Lower lobe of right lung (tissue), 2 donors: ENCODE data around the gene TLL2. TPM values are rescaled to one million over a fixed set of nuclear protein-coding genes. Genes with fewer than 3 reads are reported as not detected.

ENCODE experiments used
- ATAC-seq, 2 donors: fragments of 200-7000 bp; cut with Tn5 transposase; one replicate each; pipeline ENCODE4 v1.9.1; 2020 to 2022; ENCODE audit warnings: mild to moderate bottlenecking in 2 of 2, moderate library complexity in 2 of 2
- DNase-seq: peaks from one replicate; pipeline ENCODE4 v3.0.0-alpha.2; 2020
- H3K27ac ChIP-seq: fragments of 200-600 bp; one replicate; pipeline ENCODE4 v1.8.0; 2022
- H3K27me3 ChIP-seq: fragments of 200-600 bp; one replicate; pipeline ENCODE4 v1.8.0; 2022; ENCODE audit warnings: low read depth
- H3K36me3 ChIP-seq: fragments of 200-600 bp; one replicate; pipeline ENCODE4 v1.8.0; 2022; ENCODE audit warnings: mild to moderate bottlenecking
- H3K4me1 ChIP-seq: fragments of 200-600 bp; one replicate; pipeline ENCODE4 v1.8.0; 2022
- H3K4me3 ChIP-seq: fragments of 200-600 bp; one replicate; pipeline ENCODE4 v1.8.0; 2022; ENCODE audit warnings: mild to moderate bottlenecking
- H3K9me3 ChIP-seq: fragments of 200-600 bp; one replicate; pipeline ENCODE4 v1.8.0; 2022
- CTCF ChIP-seq: fragments of 200-600 bp; IDR thresholded peaks from one replicate; pipeline ENCODE4 v1.8.0; 2022; ENCODE audit warnings: antibody characterized with exemption, mild to moderate bottlenecking
- intact Hi-C: fragments of 100-400 bp; cut with DNase I; formaldehyde crosslinking; loops from one replicate; pipeline ENCODE4 v1.11.0; 2022
- total RNA-seq: library from RNA; stranded (reverse); fragmentation: NEBNext Ultra II Directional; extraction: Animal tissue kit (Norgen Biotek cat#: 25700); gene quantifications from one replicate; pipeline ENCODE4 v1.2.1, GENCODE V29; 2021
- donor health status: DM: no; HTN: yes; CAD: no; lungs with severe emphysema.

The TLL2 gene
- total RNA-seq, 1 donor from 2014 or later: not detected

GRCh38 chr10:96431211-96431970 lies 82.3 kb downstream of the TLL2 start:
- Histone ChIP-seq H3K27ac (no peak overlapping the region), H3K27me3 (peaks cover 11% of the 10 kb centered on the region), H3K4me3 (no peak overlapping the region), H3K9me3 (no peaks in the 10 kb centered on the region), H3K4me1 (no peaks in the 10 kb centered on the region), H3K36me3 (no peaks in the 10 kb centered on the region)
- no peak for ATAC-seq
- TF ChIP-seq CTCF: no peak
- intact Hi-C loops: no loop called here
- DNase-seq: no peak

GRCh38 chr10:96427291-96427690 lies 86.4 kb downstream of the TLL2 start:
- H3K36me3 ChIP-seq: no peaks in the 10 kb centered on the region
- H3K9me3 ChIP-seq: no peaks in the 10 kb centered on the region
- no peak overlapping the region for H3K27ac ChIP-seq
- intact Hi-C loops: no loop called here
- ATAC-seq: no peak
- no peak for TF ChIP-seq CTCF
- no peak for DNase-seq
- H3K4me1 ChIP-seq: no peaks in the 10 kb centered on the region
- H3K4me3 ChIP-seq: no peak overlapping the region
- peaks cover 11% of the 10 kb centered on the region for H3K27me3 ChIP-seq

- H3K4me3 ChIP-seq: no peak overlapping the region
- no peak overlapping the region for H3K27ac ChIP-seq
- H3K4me1 ChIP-seq: no peaks in the 10 kb centered on the region
- ATAC-seq (no peak), DNase-seq (no peak)
- no peaks in the 10 kb centered on the region for H3K27me3 ChIP-seq
- intact Hi-C loops: no loop called here
- no peak for TF ChIP-seq CTCF
- H3K36me3 ChIP-seq: no peaks in the 10 kb centered on the region
- no peaks in the 10 kb centered on the region for H3K9me3 ChIP-seq
Measured at GRCh38 chr10:96422525-96422924, 91.2 kb downstream of the TLL2 start.

GRCh38 chr10:96421995-96422394 lies 91.7 kb downstream of the TLL2 start:
- Histone ChIP-seq H3K4me3 (no peak overlapping the region), H3K27me3 (no peaks in the 10 kb centered on the region), H3K4me1 (no peaks in the 10 kb centered on the region), H3K9me3 (no peaks in the 10 kb centered on the region), H3K36me3 (no peaks in the 10 kb centered on the region), H3K27ac (no peak overlapping the region)
- DNase-seq (no peak), ATAC-seq (no peak)
- no peak for TF ChIP-seq CTCF
- intact Hi-C loops: no loop called here

GRCh38 chr10:96420228-96421009 lies 93.3 kb downstream of the TLL2 start:
- Histone ChIP-seq H3K9me3 (no peaks in the 10 kb centered on the region), H3K36me3 (no peaks in the 10 kb centered on the region), H3K27ac (no peak overlapping the region), H3K4me1 (peaks cover 6% of the 10 kb centered on the region), H3K4me3 (no peak overlapping the region), H3K27me3 (peaks cover 4% of the 10 kb centered on the region)
- DNase-seq (no peak), ATAC-seq (no peak)
- no peak for TF ChIP-seq CTCF
- intact Hi-C loops: no loop called here
